HG02571 (cell line): Measurements from ENCODE around the gene STK32C.
"Not testable (repeated sequence)": the region's sequence is repeated elsewhere in the genome, so short reads cannot be mapped to it uniquely, and the experiment has no call there.

Source experiments
- ATAC-seq: cut with Tn5 transposase; IDR thresholded peaks from one replicate; pipeline ENCODE4 v1.9.1; 2021; ENCODE audit warnings: mild to moderate bottlenecking, moderate library complexity; ENCODE audit not compliant: unreplicated experiment

STK32C gene

GRCh38 chr10:132269266-132270230 is 38.2 kb downstream of the STK32C start:
- no peak for ATAC-seq

GRCh38 chr10:132267916-132268315 is 39.8 kb downstream of the STK32C start:
- not testable (repeated sequence) for ATAC-seq

- ATAC-seq = no peak
These were observed 41.1 kb downstream of the STK32C start for GRCh38 chr10:132266594-132267161.

- no peak for ATAC-seq
These were observed 41.8 kb downstream of the STK32C start for GRCh38 chr10:132265890-132266496.

GRCh38 chr10:132264966-132265889 is 42.5 kb downstream of the STK32C start:
- no peak for ATAC-seq

GRCh38 chr10:132264306-132264950 is 43.3 kb downstream of the STK32C start:
- no peak for ATAC-seq

GRCh38 chr10:132263866-132264265 is 43.9 kb downstream of the STK32C start:
- no peak for ATAC-seq

- ATAC-seq = no peak
These were observed 47.9 kb downstream of the STK32C start for GRCh38 chr10:132259702-132260482.

- no peak for ATAC-seq
These were observed 49.3 kb downstream of the STK32C start for GRCh38 chr10:132258423-132258822.

- ATAC-seq = no peak
These were observed 49.8 kb downstream of the STK32C start for GRCh38 chr10:132257907-132258306.

GRCh38 chr10:132257271-132257670 is 50.5 kb downstream of the STK32C start:
- ATAC-seq = no peak

- no peak for ATAC-seq
These were observed 50.9 kb downstream of the STK32C start for GRCh38 chr10:132256866-132257265.

- ATAC-seq = no peak
These were observed 52.0 kb downstream of the STK32C start for GRCh38 chr10:132255489-132256344.

GRCh38 chr10:132254841-132255240 is 52.9 kb downstream of the STK32C start:
- no peak for ATAC-seq

GRCh38 chr10:132253092-132253687 is 54.6 kb downstream of the STK32C start:
- ATAC-seq = no peak

- no peak for ATAC-seq
These were observed 55.3 kb downstream of the STK32C start for GRCh38 chr10:132252412-132252811.

- no peak for ATAC-seq
These were observed 55.8 kb downstream of the STK32C start for GRCh38 chr10:132251928-132252327.
